Right atrium auricular region (tissue), 2 donors: ENCODE data around the gene DYNLT2. TPM values are rescaled to one million over a fixed set of nuclear protein-coding genes. Genes with fewer than 3 reads are reported as not detected.

Source experiments
- DNase-seq: peaks from one replicate; pipeline ENCODE4 v3.0.0-alpha.2; 2019; ENCODE audit warnings: low spot score
- H3K27ac ChIP-seq, 2 donors: fragments of 200-600 bp; sonication (generic); 1 replicate in 1 of 2; 2 replicates in 1 of 2; pipeline ENCODE4 v1.5.1; 2016 to 2019
- H3K27me3 ChIP-seq, 2 donors: fragments of 200-600 bp; sonication (generic); one replicate each; pipeline versions ENCODE4 v1.5.1 to v1.6.0; 2017 to 2019
- H3K36me3 ChIP-seq: fragments of 200-600 bp; sonication (generic); one replicate; pipeline ENCODE4 v1.5.1; 2016
- H3K4me1 ChIP-seq, 2 donors: fragments of 200-600 bp; sonication (generic); one replicate each; pipeline versions ENCODE4 v1.5.1 to v1.6.0; 2017 to 2019
- H3K4me3 ChIP-seq, 2 donors: fragments of 200-600 bp; sonication (generic); 1 replicate in 1 of 2; 2 replicates in 1 of 2; pipeline ENCODE4 v1.5.1; 2017 to 2019; ENCODE audit warnings: mild to moderate bottlenecking in 1 of 2, moderate library complexity in 1 of 2
- H3K9me3 ChIP-seq, 2 donors: fragments of 200-600 bp; sonication (generic); one replicate each; pipeline ENCODE4 v1.5.1; 2019
- total RNA-seq, 2 donors: library from RNA; depleted of rRNA; stranded (reverse); fragments of >200 nt; gene quantifications; one replicate each; pipeline ENCODE4 v1.1.0, GENCODE V29; 2016
- TF ChIP-seq, protein P1 (sequence below), 2 donors: fragments of 200-600 bp; sonication (generic); IDR thresholded peaks; one replicate each; pipeline ENCODE4 v1.5.1; 2019; ENCODE audit warnings: antibody characterized with exemption in 2 of 2

Gene DYNLT2, protein sequence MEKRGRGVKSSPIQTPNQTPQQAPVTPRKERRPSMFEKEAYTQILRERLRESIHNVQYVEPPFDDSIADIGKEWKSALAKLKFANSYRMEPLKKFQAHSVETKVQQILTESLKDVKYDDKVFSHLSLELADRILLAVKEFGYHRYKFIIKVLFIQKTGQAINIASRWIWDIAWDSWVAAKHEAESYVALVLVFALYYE
- under 1 TPM; 0.20 to 0.33 TPM for total RNA-seq

DNA sequence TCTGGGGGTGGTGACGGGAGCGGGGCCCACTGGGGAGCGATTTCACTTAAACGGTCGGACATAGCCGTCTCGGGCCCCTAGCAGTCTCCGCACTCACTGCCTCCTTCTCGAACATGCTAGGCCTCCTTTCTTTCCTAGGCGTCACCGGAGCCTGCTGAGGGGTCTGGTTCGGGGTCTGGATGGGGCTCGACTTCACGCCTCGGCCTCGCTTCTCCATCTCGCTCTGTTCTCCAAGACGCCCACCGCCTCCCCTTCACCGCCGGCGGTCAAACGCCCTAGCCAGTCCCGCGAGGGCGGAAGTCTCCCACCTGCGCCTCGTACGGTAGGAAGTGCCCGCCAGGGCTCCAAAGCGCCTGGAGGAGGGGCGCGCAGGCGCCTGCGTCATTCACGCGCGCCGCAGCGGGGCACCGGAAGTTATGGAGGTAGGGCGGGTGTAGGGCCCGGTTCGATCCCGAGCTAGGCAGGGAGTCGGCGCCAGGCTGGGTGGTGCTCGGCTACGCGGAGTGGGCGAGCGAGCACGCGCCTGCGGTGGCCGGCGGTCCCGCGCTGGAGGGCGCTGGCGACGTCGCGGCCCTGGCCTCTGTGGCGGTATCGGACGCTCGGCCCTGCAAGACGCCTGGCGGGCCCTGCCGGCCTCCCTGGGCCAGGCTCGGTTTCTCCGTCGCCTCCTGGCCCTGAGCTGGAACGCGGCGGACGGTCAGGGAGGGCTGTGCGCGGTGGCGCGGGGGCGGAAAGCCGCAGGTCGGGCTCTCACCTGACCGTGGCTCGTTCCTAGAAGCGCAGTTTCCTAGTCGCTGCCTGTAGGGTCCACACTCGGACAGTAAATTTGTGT lies at the start of gene DYNLT2, which contains the start of gene ERMARD:
Gene DYNLT2 (minus strand): TSS at position 331 of the 832 bp plus-strand sequence. CDS start 114 bp downstream, at position 217.
Gene ERMARD (plus strand): TSS at position 381 of the 832 bp plus-strand sequence. CDS start 36 bp downstream, at position 417.
- no peaks in the 10 kb centered on the region for H3K36me3 ChIP-seq
- peaks cover 0 to 20% of the 10 kb centered on the region in 2 donors for H3K4me1 ChIP-seq
- TF ChIP-seq, protein P1, sequence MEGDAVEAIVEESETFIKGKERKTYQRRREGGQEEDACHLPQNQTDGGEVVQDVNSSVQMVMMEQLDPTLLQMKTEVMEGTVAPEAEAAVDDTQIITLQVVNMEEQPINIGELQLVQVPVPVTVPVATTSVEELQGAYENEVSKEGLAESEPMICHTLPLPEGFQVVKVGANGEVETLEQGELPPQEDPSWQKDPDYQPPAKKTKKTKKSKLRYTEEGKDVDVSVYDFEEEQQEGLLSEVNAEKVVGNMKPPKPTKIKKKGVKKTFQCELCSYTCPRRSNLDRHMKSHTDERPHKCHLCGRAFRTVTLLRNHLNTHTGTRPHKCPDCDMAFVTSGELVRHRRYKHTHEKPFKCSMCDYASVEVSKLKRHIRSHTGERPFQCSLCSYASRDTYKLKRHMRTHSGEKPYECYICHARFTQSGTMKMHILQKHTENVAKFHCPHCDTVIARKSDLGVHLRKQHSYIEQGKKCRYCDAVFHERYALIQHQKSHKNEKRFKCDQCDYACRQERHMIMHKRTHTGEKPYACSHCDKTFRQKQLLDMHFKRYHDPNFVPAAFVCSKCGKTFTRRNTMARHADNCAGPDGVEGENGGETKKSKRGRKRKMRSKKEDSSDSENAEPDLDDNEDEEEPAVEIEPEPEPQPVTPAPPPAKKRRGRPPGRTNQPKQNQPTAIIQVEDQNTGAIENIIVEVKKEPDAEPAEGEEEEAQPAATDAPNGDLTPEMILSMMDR (IDR thresholded peaks at IDR 0.05), result peak in 1 of 2 donors; percentile 46
- peak within 1 kb of the TSS; percentile 74 to 82 for H3K4me3 ChIP-seq
- H3K27me3 ChIP-seq, result no peaks in the 10 kb centered on the region
- peak; percentile 92 for DNase-seq
- no peaks in the 10 kb centered on the region for H3K9me3 ChIP-seq
- H3K27ac ChIP-seq, result peak within 1 kb of the TSS; percentile 92 to 94

DNA sequence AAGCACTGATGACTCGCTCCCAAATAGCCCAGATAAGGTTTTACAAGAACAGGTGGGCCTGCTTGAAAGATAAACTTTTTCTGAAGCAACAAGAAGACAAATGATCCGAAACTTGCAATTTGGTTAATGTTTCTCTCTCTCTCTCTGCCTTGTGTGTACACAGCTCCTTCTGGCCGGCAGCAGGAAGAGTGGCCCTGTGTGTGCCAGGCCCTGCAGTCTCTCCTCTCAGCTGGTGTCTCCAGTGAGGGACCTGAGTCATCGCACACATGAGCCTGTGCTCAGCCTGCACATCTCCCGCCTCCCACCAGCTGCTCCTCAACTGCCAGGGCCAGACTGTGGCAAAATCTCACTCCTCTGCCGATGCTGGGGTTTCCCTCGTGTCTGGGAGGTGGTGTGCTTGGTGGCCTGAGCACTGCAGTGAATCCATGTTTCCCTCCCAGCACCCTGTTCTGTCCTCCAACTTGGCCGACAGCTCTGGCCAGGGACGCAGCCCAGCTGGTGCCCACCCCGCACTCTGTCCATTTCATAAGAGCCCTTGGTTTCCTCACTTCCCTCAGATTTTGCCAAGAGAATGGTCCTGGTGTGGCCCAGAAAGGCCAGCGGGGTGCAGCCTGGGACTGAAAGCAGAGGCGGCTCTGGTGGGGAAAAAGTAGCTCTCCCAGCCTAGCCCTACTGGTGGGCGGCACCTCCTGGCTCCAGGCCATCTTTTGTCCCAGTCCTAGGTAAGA lies 49.5 kb upstream of the DYNLT2 start:
- Histone ChIP-seq H3K27me3 (no peaks in the 10 kb centered on the region), H3K4me3 (no peak overlapping the region), H3K27ac (no peak overlapping the region), H3K4me1 (no peaks in the 10 kb centered on the region), H3K9me3 (no peaks in the 10 kb centered on the region), H3K36me3 (no peaks in the 10 kb centered on the region)
- no peak for DNase-seq
- TF ChIP-seq, protein P1 (IDR thresholded peaks at IDR 0.05), result no peak

DNA sequence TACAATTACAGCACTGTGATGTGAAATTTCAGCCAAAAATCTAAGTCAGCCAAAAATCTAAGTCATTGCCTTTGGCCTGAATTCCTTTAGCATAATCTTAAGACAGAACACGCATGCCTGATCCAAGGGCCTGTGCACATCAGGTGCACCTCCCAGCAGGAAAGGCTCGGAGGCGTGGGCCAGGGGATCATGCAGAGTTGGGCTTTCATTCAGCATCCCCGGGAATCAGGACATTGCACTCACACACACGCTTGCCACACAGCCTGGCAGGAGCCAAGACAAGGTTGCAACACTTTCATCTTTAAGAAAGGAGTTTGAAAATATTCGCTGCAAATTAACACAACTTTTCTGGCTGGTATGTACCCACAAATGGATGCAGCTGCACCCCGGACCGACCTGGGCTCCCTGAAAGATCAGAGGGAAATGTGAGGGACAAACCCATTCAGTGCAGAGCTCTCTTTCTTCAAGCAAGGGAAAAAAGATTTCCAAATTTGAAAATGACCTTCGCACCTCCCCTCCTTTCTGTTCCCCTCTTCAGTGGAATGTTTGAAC lies 48.8 kb upstream of the DYNLT2 start:
- Histone ChIP-seq H3K27ac (no peak overlapping the region), H3K36me3 (no peaks in the 10 kb centered on the region), H3K9me3 (no peaks in the 10 kb centered on the region), H3K27me3 (no peaks in the 10 kb centered on the region), H3K4me3 (no peak overlapping the region), H3K4me1 (no peaks in the 10 kb centered on the region)
- TF ChIP-seq, protein P1 (IDR thresholded peaks at IDR 0.05), result no peak
- no peak for DNase-seq

DNA sequence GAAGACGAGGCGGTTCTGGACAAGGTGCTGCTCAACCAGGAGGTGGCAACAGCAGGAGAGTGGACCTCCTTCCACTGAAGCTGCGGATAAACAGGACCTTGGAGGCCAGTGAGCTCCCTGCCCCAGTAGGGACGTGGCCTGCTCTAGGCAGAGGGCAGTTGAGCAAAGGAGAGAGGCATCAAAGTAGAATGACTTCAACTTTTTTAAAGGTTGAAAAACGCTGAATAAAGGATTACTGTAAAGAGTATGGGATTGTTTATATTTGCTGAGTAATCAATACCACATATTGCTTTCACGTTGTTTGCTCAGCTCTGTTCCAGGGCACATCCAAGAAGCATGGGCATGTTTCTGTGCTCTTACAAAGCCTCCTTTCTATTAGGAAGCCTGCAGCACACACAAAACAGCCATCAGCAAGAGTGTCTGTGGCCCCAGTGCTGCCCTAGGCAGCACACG lies 48.1 kb upstream of the DYNLT2 start:
- TF ChIP-seq, protein P1 (IDR thresholded peaks at IDR 0.05), result no peak
- Histone ChIP-seq H3K36me3 (no peaks in the 10 kb centered on the region), H3K4me1 (no peaks in the 10 kb centered on the region), H3K4me3 (no peak overlapping the region), H3K27me3 (no peaks in the 10 kb centered on the region), H3K27ac (no peak overlapping the region), H3K9me3 (no peaks in the 10 kb centered on the region)
- DNase-seq, result no peak

DNA sequence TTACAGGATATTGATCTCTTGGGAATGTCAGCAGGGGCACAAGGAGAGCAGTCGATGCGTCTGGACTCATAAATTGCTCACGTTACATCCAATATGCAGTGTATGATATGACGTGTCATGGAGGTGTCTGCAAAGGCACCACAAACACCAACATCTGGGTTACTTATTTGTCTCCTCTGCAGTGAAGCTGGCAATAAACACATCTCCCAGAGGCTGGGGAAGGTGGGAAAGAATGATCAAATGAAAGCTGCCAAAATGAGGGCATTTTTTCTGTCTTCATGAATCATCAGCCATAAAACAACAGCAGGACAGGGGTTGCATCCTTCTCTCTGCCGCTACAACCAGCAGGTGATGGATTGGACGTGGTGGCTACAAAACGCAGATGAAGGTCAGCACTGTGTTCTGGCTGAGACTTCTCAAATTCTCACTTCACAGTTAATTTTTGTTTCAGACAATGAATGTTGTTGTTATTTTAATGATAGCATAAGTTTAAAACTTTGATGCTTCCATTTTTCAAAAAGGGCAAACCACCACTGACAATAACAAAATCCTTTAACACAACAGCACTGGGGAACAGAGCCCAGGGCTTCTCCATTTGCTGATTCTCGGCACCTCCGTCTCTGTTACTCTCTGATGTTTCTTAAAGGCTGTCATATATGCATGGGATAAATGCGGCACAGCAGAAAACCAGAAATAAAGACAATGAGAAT lies 47.5 kb upstream of the DYNLT2 start:
- no peak overlapping the region for H3K27ac ChIP-seq
- no peaks in the 10 kb centered on the region for H3K9me3 ChIP-seq
- no peaks in the 10 kb centered on the region for H3K36me3 ChIP-seq
- DNase-seq, result no peak
- no peak overlapping the region for H3K4me3 ChIP-seq
- H3K27me3 ChIP-seq, result no peaks in the 10 kb centered on the region
- H3K4me1 ChIP-seq, result no peaks in the 10 kb centered on the region
- TF ChIP-seq, protein P1 (IDR thresholded peaks at IDR 0.05), result no peak
